CD1c-positive myeloid dendritic cell (primary cell): ENCODE measurements around the gene GRB10.

ENCODE experiments used
- DNase-seq: peaks from one replicate; pipeline ENCODE4 v3.0.0-alpha.2; 2016; ENCODE audit errors: extremely low spot score

Gene GRB10

DNA sequence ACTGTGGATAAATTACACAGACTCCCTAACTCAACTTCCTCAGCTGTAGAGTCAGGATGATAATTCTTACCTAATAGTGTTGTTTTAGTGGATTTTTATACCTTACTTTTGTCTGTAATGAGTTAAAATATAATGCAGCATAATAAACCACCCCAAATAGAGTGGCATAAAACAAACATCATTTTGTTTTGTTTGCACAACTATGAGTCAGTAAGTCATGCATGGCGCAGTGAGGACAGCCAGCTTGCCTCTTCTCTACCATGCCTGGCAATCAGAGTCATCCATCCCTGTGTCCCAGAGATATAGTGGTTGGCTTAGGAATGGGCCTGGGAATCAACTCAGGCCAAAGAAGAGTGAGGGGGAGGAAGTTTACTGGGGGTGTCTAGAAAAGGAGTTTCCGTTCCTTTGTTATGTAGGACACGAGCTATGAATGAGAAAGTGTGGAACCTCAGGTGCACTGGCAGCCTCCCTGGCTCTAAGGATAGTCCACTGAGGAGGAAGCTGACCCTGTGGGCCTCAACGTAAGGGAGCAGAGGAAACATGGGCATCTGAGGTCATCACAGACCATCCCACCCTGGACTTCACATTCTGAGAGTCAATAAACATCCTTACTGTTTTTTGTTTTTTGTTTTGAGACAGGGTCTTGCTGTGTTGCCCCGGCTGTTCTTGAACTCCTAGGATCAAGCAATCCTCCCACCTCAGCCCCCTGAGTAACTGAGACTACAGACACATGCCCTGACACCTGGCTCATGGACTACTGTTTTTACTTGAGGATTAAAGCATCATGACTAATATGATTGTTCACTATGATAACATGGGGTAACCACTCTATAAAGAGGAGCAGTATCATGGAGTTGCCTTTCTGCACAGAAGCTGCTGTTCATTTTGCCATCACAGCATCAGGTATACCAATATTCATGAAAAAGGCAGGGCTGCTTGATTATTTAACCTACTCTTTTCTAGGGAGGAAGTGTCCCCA, 21.0 kb upstream of the GRB10 start:
- DNase-seq: no peak

DNA sequence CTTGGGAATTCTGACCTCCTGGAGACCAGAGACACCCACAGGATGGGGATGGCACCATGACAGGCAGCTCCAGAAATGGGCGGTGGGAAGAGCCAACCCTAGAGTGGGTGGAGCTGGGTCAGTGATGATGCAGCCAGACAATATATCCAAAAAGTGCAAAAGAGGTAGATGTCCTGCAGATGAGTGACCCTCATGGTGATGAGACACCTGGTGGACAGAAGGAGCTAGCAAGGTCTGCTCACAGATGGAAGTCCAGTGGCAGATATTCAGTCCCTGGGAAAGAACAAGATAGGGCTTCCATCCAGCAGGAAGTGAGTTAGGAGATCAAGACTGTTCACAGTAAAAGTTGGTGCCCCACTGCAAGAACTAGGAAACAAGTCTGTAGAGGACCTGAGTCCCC, 19.2 kb upstream of the GRB10 start:
- DNase-seq: no peak

DNA sequence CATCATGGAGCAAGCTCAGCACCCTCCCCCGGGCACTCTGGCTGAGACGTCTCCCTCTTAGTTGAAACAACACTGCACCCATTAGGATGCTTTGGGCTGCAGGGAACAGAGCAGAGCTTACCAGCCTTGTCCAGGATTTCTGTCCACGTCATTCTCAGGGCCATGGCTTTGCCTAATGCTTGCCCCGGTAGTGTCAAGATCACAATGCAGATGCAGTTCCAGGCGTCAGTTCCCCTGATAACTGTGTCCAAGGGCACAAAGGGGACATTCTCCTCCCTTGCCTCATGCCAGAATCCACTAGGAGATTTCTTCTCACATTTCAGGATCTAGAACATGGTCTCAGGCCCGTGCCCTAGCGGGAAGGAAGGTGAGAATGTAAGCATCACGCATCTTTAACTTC, 17.2 kb upstream of the GRB10 start:
- no peak for DNase-seq

DNA sequence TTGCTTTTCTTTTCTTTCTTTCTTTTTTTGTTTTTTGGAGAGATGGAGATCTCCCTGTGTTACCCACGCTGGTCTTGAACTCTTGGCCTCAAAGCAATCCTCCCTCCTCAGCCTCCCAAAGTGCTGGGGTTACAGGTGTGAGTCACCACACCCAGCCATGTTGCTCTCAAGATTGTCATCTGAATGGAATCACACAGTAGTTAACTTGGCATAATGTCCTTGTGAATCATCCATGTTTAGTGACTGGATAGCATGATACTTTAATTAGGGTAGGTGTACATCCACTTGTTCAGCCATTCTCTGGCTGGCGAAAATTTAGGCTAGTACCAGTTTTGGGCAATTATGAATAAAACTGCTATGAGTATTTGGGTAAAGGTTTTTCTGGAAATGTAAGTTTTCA, 15.4 kb upstream of the GRB10 start:
- DNase-seq: no peak

DNA sequence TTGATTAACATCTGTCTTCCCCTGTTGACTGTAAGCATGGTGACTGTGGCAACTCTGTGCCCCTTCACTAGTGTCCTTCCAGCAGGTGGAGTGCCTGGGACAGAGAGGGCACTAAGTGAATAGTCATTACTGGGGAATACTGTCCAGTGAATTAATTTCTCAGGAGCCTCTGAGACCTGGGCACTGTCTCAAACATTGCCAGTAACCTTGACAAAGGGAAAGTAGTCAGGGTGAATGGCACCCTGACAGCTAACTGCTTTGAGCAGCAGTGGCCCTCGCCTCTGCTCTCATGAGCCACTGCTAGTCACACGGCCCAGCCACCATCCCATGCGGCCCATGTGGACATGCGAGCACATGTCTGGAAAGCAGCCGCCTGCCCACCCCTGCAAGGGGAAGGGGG, 13.1 kb upstream of the GRB10 start:
- DNase-seq: no peak

DNA sequence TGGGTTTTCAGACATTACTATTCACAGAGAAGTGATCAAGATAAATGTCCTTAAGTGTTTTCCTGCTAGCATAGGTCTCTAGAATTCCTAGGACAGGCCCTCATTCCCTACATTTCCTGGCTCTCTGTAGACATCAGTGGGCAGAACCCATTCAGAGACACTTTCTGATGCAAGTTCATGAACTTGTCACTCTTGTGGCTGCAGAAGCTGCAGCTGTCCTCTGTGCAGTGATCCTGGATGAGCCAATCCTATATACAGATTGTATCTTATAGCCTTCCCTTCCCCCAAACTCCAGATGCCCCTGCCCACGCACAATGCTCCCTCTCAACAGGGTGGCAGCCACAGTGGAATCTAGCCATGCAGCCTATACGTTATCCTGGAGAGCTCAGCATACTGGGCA, 12.6 kb upstream of the GRB10 start:
- no peak for DNase-seq

DNA sequence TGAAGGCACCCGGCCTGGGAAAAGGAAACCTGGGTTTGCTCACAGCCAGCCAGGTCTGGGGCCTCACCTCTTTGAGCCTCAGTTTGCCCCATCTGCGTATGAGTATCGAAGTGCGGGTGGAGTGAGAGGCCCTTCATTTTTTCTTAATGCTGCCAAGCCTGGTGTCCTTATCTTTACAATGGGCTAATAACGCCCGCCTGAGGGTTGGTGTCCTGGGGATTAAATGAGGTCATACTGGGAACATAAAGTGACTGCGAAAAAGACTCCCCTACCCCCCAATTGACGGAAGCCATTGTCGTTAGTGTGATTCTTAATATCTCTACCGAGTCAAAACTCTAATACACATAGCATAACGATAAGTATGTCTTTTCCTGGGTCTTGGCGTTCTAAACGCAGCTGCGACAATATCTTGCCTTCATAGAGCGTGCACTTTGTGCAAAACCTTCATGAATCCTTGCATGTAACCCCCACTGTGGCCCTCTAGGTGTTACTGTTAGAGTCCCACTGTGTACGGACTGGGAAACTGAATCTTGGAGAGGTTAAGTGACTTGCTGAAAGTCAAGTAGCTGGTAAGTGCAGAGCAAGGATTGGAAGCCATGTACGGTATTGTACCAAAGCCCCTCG, 11.4 kb upstream of the GRB10 start:
- no peak for DNase-seq

DNA sequence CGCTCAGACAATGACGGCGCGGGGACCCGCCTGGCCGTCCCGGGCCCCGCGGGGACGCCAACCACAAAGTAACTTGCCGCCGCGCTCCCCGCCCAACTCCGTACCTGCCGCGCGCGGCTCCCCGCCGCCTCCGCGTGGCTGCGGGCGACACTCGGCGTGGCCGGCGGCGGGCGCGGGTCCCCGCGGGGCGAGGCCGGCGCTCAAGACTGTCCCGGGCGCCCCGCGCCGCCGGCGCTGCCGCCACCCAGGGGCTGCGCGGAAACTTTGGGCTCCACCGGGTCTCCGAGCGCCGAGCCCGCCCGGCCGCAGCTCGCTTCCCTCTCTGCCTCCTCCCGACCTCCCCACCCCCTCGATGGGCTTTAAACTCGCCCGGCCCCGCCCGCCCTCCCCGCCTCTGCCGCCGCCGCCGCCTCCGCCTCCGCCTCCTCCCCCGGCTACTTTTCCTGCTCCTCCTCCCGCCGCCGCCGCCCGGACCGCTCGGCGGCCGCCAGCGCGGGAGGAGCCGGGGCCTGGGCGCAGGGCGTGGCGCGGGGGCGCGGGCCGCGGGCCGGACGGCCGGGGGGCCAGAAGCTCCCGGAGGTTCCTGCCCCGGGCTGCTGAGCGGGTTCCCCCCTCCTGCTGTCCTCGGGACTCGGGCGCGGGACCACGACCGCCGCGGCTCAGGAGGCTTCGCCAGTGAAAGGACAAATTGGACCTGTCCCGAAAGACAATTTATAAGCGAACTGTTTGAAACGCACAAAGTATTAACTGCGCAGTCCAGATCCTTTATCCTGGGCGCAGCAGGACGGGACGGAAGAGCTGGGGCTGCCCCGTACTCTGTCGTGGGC, 10.6 kb upstream of the GRB10 start:
- peak; percentile 10 for DNase-seq

DNA sequence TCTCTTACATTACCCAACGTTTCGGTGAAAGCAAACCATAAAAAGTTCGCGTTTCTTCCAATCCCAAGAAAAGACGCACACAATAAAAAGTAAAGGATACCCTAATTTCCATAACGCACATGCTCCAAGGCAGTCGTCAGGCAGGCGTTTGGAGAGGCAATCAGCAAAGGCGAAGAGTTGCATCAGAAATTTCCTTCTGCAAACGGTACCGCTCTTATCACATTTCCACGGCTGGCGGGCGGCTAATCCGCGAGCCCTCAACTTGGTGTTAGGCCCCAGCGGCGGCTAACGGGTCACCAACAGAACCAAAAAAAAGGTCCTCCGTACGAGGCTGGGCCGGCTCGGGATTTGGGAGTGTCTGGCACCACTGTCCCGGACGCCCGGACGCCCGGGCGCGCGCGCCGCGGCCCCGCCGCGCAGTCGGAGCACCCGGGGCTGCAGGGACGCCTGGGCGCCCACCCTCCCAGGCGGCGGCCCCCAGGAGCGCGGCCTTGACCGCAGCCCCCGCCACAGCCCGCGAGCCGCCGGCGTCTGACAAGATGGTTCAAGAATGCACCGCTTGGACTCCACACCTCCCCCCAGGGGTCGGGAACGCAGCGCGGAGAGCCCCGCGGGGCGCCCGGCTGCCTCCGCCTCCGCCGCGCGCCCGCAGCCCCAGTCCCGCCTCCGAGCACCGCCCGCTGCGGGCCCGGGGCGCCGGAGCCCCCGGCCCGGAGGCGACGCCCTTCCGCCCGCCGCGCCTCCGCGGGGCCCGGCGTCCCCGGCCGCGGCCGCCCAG, 9.8 kb upstream of the GRB10 start:
- peak; percentile 25 for DNase-seq

DNA sequence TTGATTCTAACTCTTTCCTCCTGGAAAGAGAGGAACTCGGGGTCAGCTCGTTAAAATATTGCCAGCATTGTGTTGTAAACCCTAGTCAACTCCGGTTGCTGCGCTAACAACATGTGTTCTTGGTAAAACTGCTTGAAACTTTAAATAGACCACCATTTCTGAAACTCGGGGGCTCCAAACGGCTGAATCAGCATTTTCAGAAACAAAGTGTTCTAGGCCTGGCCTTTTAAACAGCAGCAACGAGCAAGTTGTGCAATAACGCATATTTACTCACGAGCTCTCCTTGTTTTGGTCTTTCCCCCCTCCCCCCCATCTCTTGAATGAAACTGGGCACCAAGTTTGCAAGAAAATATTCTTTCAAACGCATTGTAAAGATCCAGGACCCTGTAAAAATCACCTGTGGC, 9.2 kb upstream of the GRB10 start:
- DNase-seq: no peak

DNA sequence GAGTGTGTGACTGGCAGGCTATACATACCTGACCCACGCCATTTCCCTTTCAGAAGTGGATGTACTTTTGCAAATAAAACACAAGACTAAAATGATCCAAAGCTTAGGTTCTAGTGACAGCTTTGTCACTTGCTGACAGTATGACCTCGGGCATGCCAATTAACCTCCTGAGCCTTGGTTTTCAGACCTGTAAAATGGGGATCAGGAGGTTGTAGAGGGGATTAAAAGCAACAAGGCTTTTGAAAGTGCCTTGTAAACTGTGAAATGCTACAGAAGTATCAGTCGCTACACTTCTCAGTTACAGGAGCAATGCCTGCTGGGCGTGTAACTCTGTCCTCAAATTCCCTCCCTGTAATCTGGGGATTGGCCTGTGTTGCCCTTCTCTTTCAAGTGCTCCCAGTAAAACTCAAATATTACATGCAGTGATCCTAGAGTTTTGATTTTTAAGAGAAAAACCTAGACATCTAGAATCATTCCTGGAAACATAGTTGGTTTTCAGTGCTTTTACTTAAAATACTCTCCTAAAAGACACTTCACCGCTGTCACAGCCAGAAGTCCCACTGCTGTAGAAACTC, 8.8 kb upstream of the GRB10 start:
- no peak for DNase-seq

DNA sequence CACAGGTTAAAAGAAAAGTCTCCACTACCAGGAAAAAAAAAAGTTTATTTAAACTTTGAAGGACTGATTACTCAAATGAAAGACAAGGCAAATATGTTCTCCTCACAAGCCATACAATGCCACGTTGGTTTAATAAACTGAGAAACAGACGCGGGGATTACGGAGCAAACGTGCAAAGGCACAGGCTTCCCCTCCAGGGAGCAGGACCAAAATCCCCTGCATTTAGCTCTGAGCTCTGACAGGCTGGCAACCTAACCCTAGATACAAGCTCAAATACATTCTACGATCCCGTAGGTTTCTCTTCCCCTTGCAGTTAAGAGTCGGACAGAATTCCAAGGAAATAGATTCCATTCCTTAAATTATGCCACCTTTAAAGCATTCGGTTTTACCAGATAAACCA, 7.7 kb upstream of the GRB10 start:
- no peak for DNase-seq

DNA sequence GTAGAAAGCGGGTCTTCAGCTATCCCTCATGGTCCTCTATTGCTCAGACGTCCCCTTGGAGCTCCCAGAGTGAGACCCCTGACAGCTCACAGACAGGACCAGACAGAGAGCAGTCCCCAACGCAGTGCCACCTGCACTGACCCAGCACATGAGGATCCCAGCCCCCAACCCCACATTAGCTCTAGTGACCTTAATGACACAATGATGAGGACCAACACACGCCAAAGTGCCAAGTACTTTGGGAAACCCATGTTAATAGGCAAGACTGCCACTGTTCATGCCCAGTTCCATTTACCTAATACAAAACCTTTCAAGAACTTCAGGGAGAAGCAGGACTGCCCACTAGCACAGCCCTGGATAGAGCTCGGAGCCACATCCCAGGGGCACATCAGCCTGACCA, 5.7 kb upstream of the GRB10 start:
- no peak for DNase-seq

DNA sequence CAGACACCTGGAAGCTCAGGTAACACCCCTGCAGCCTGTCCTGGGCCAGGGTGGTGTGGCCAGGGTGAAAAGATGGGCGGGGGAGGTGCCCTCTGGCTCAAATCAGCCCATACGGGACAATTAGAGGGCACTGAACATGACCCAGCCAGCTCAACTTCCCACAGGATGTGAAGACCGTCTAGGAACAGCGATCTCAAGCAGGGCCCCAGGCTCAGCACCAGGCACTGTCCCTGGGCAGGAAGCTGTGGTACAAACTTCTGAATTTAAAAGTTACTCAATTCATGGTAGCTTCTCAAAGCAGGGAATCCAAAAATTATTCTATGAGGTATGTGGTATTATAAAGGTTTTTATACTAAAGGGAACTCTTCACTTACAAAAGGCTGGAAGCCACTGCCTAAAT, 5.1 kb upstream of the GRB10 start:
- DNase-seq: no peak

DNA sequence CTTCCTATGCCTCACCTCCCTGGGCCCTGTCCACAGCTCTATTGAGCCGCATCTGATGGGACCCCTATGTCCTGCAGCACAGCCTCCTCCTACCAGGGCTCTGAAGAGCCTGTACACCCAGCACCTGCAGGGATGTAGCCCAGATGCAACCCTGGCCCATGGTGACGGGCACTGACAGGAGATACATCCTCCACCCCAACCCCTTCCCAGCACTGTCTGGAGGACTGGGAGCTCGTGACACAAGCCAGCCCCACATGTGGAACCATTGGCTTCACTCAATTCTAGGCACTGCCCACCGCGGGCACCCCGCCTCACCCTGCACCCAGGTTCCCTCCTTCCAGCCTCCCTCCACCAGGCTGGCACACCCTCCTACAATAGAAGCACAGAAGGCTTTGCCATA, 2.6 kb upstream of the GRB10 start:
- no peak for DNase-seq

DNA sequence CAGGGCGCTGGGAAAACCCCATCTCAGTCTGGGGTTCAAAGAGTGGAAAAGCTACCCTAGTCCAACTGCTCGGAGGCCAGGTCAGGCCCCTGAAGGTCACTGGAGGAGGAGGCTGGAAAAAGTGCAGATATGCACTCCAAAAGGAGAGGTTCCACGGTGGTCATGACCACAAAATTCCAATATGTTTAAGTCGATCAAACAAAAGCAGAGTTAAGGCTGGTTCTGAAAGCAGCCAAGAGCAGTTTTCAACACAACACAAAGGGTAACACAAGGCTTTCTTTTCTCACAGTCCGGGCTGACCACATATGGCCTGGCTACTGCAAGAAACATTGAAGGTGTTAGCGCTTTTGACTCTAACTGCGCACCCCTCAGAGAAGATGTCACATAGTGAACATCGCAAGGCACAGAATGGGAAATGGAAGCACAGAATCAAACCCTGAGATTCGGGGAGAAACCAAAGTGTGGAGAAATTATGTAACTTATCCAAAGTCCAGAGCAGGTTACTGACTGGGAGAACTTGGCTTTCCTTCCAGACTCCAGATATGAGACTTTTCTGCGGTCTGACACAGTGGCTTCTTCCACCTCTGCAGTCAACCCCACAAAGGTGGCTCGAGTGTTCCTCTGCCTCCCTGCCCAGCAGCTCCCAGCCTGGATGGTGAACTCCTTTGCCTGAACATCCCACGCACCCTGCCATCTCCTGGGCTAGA, 1.3 kb upstream of the GRB10 start:
- DNase-seq: no peak

DNA sequence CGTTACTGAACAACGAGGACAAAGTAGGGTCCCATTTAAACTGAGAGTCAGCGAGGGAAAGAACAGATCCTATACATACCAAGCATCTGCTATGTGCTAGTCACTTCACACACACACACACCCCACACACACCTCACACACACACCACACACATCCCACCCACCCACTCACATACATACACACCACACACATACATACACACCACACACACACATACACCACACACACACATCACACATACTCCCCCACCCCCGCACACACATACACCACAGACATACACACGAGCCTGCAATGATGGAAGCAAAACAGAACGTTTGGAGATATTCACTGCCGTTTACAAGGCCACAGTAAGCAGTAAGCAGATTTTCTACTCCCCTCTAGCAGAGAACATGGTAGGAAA, 607 bp upstream of the GRB10 start:
- DNase-seq: no peak

DNA sequence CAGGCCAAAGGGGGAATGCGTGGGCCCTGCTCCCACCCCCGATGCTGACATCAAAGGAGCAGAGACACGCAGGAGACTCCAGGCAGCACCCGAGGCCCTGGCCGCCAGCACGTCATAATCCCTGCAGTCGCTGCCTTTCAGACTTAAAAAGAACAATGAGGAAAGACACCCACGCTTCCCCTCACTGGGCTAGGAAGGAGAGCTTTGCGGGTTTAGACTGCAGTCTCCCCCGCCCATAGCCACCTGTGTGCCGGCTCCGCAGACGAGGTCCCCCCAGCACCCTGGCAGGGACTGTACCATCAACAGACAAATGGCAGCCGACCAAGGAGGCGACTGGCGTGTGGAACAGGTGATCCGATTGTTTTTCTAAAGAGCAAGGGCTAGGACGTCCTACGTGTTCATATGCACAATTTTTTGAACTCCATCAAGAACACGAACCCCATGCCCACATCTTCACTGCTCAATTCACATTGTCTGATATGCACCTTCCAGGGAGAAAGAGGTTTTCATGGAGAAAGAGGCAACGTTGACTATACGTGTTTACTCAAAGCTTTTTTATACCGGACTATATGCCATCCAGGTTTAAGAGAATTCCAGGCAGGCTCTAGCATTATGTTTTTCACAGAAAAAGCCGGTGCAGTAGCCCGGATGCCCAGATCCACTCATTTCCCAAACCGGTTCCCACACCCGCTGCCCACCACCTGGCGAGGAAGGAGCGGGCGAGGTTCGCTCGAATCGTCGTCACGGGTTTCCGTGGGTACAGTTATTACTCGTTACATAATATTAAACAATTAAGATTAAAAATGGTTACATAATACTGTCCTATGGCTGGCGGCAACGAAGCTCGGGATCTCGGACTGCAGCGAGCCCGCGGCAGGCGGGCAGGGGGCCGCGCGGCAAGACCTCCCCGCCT, 1.1 kb downstream of the GRB10 start:
- DNase-seq: no peak

DNA sequence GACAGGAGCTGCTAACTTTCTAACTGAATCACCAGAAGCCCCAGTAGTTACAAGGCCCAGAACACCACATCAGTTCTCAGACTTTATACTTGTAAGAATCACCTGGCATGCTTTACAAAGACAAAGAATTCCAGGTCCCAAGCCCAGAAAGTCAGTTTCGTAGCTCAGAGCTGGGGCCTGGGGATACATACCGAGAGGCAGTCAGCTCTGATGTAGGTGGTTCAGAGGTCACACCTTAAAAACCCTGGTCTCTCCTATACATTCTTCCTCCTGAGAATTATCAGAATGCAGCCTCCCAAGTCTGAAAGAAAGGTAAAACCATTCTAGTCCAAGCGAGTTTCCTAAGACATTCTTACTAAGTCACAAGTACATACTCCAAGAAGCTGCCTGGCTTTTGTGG, 2.3 kb downstream of the GRB10 start:
- no peak for DNase-seq

DNA sequence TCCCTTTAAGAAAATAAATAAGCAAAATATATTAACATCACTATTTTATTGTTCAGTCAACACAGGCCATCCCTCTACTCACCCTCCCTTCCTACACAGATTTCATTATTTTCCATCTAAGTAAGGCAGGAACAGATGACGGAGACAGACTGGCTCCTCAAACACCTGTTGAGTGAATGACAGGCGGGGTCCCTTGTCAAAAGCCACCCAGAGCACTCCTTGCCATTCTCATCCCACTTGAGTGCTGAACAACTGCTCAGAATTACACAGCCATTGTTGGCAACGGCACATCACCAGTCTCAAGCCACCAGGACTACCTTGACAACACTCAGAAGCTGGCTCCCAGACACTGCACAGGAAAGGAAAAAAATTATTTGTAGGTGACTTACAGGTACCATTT, 3.3 kb downstream of the GRB10 start:
- no peak for DNase-seq
